Activated CD4-positive, alpha-beta T cell treated with anti-CD3 and anti-CD28 coated beads for 36 hours (primary cell): ENCODE measurements around the gene MYBL2. TPM values are rescaled to one million over a fixed set of nuclear protein-coding genes. Genes with fewer than 3 reads are reported as not detected.

ENCODE experiments used
- ATAC-seq: fragments of 200-7000 bp; cut with Tn5 transposase; one replicate; pipeline ENCODE4 v1.10.0; 2021; ENCODE audit warnings: mild to moderate bottlenecking, moderate library complexity
- CTCF ChIA-PET: fragments of 350-600 bp; sonication (Branson Sonifier 250); formaldehyde crosslinking; loops from one replicate; lab custom pipeline; 2021; ENCODE audit warnings: antibody characterized with exemption; lab: Charles Lee
- POLR2A ChIA-PET: fragments of 350-600 bp; sonication (Branson Sonifier 250); formaldehyde crosslinking; loops from one replicate; lab custom pipeline; 2021; ENCODE audit warnings: antibody characterized with exemption, inconsistent platforms; lab: Charles Lee
- DNase-seq: peaks from one replicate; pipeline ENCODE4 v3.0.0-alpha.2; 2020
- H3K27ac Mint-ChIP-seq: one replicate; pipeline ENCODE4 v1.8.0; 2021; ENCODE audit warnings: mixed read lengths
- H3K27me3 Mint-ChIP-seq: one replicate; pipeline ENCODE4 v1.8.0; 2021; ENCODE audit warnings: mixed read lengths
- H3K36me3 Mint-ChIP-seq: one replicate; pipeline ENCODE4 v1.8.0; 2021; ENCODE audit warnings: low read depth, mixed read lengths
- H3K4me1 Mint-ChIP-seq: one replicate; pipeline ENCODE4 v1.8.0; 2021; ENCODE audit warnings: mixed read lengths
- H3K4me3 Mint-ChIP-seq: one replicate; pipeline ENCODE4 v1.8.0; 2021; ENCODE audit warnings: mild to moderate bottlenecking, moderate library complexity, mixed read lengths
- H3K9me3 Mint-ChIP-seq: one replicate; pipeline ENCODE4 v1.8.0; 2021; ENCODE audit warnings: low read depth, mixed read lengths
- intact Hi-C, 2 experiments: fragments of 100-400 bp; cut with DNase I in 1 of 2; cut with micrococcal nuclease in 1 of 2; formaldehyde crosslinking; loops; one replicate each; pipeline versions ENCODE4 v1.14.2 to v1.15.1; 2022 to 2024; cut with DNase I, micrococcal nuclease
- total RNA-seq, 2 experiments: library from RNA; stranded (reverse); gene quantifications; one replicate each; pipeline ENCODE4 v1.2.3, GENCODE V29; 2021

MYBL2 gene
- total RNA-seq, 2 experiments from 2014 or later: 99.8 to 113 TPM

- Mint-ChIP-seq H3K36me3 (peaks cover 9% of the 10 kb centered on the region), H3K4me1 (peaks cover 46% of the 10 kb centered on the region), H3K9me3 (peaks cover 6% of the 10 kb centered on the region), H3K27ac (no peak overlapping the region), H3K4me3 (no peak overlapping the region), H3K27me3 (no peaks in the 10 kb centered on the region)
- DNase-seq: no peak
- POLR2A ChIA-PET: no interaction called here
- no peak for ATAC-seq
- CTCF ChIA-PET: no interaction called here
- intact Hi-C loops: no loop called here
These were observed 56.8 kb downstream of the MYBL2 start for GRCh38 chr20:43723735-43724134.

- Mint-ChIP-seq H3K4me3 (no peak overlapping the region), H3K27me3 (no peaks in the 10 kb centered on the region), H3K4me1 (peaks cover 46% of the 10 kb centered on the region), H3K36me3 (peaks cover 7% of the 10 kb centered on the region), H3K27ac (no peak overlapping the region), H3K9me3 (peaks cover 6% of the 10 kb centered on the region)
- CTCF ChIA-PET: no interaction called here
- no peak for ATAC-seq
- DNase-seq: no peak
- intact Hi-C loops: no loop called here
- POLR2A ChIA-PET: no interaction called here
These were observed 57.5 kb downstream of the MYBL2 start for GRCh38 chr20:43724383-43724782.

DNA sequence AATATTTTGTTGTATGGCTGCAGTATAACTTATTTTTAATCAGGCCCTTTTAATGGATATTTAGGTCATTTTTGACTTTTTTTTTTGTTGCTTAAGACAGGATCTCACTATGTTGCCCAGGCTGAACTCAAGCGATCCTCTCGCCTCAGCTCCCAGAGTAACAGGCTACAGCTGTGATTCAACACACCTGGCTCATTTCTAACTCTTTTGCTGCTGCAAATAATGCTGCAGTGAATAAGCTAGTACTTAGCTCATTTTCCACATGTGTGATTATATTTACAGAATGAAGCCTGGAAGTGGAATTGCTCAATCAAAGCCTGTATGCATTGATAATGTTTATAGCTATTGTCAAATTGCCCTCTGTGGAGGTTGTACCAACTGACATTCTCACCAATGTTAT lies 58.8 kb downstream of the MYBL2 start:
- CTCF ChIA-PET: no interaction called here

DNA sequence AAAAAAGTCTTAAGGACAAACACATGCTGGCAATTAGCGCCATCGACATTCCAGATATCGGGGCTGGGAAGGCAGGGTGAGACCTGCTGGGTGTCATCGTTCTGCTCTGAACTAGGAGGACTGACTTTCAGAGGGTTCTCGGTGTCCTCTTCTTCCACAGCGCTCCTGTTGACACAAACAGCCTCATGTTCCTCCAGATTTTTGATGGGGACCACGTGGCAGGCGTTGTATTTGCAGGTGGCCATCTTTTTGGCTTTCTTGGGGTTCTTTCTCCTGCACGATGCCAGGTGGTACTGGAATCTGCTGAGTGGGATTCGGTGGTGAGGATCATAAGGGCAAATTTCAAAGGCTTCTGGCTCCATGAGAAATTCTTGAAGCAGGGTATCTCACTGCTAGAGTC lies 59.4 kb downstream of the MYBL2 start:
- CTCF ChIA-PET: no interaction called here
- ATAC-seq: no peak

More for the DNA sequence above, 58.8 kb downstream of the MYBL2 start:
- Mint-ChIP-seq H3K27me3 (no peaks in the 10 kb centered on the region), H3K4me1 (peaks cover 43% of the 10 kb centered on the region), H3K36me3 (no peaks in the 10 kb centered on the region), H3K27ac (no peak overlapping the region), H3K9me3 (peaks cover 3% of the 10 kb centered on the region), H3K4me3 (no peak overlapping the region)
- POLR2A ChIA-PET: no interaction called here
- intact Hi-C loops: no loop called here
- no peak for DNase-seq
- ATAC-seq: no peak

GRCh38 chr20:43726811-43727338 lies 60.0 kb downstream of the MYBL2 start, which contains the start of gene GTSF1L:
Gene GTSF1L, minus strand, starts transcription at chr20:43727002. Its CDS starts 308 bp downstream, at chr20:43726694.
- Mint-ChIP-seq H3K4me1 (peaks cover 36% of the 10 kb centered on the region), H3K27me3 (no peaks in the 10 kb centered on the region)

More for the DNA sequence above, 59.4 kb downstream of the MYBL2 start:
- intact Hi-C loops: no loop called here
- H3K4me3 Mint-ChIP-seq: no peak overlapping the region
- DNase-seq: no peak
- H3K36me3 Mint-ChIP-seq: no peaks in the 10 kb centered on the region
- no peak overlapping the region for H3K27ac Mint-ChIP-seq
- peaks cover 37% of the 10 kb centered on the region for H3K4me1 Mint-ChIP-seq
- H3K27me3 Mint-ChIP-seq: no peaks in the 10 kb centered on the region
- POLR2A ChIA-PET: no interaction called here
- H3K9me3 Mint-ChIP-seq: peaks cover 3% of the 10 kb centered on the region

GRCh38 chr20:43727980-43728590 lies 61.2 kb downstream of the MYBL2 start:
- Mint-ChIP-seq H3K36me3 (no peaks in the 10 kb centered on the region), H3K27me3 (no peaks in the 10 kb centered on the region), H3K9me3 (peaks cover 3% of the 10 kb centered on the region), H3K4me1 (peaks cover 31% of the 10 kb centered on the region), H3K27ac (no peak overlapping the region), H3K4me3 (no peak overlapping the region)
- ATAC-seq: no peak
- CTCF ChIA-PET: interaction anchor here (0.6 to 1.8 kb wide), 4 partner anchors 9 to 352 kb away, joined by 3 to 10 read pairs (median 4); no protein-coding TSS in a partner anchor
- POLR2A ChIA-PET: interaction anchor here (0.8 kb wide), 1 partner anchor 22 kb away, joined by 4 read pairs; no protein-coding TSS in a partner anchor
- DNase-seq: no peak
- intact Hi-C loops: no loop called here

More at GRCh38 chr20:43726811-43727338, 60.0 kb downstream of the MYBL2 start, which contains the start of gene GTSF1L:
- DNase-seq: no peak
- ChIA-PET POLR2A (interaction anchor here (0.5 kb wide), 1 partner anchor 153 kb away, joined by 5 read pairs; no protein-coding TSS in a partner anchor), CTCF (no interaction called here)
- no peak within 1 kb of the TSS for H3K27ac Mint-ChIP-seq
- intact Hi-C loops: no loop called here
- no peak within 1 kb of the TSS for H3K4me3 Mint-ChIP-seq
- peaks cover 3% of the 10 kb centered on the region for H3K9me3 Mint-ChIP-seq
- no peak for ATAC-seq
- no peaks in the 10 kb centered on the region for H3K36me3 Mint-ChIP-seq

- intact Hi-C loops: no loop called here
- H3K9me3 Mint-ChIP-seq: peaks cover 3% of the 10 kb centered on the region
- no peak for ATAC-seq
- no peaks in the 10 kb centered on the region for H3K27me3 Mint-ChIP-seq
- ChIA-PET CTCF (interaction anchor here (0.6 to 1.8 kb wide), 3 partner anchors 8 to 351 kb away, joined by 3 to 10 read pairs (median 5); no protein-coding TSS in a partner anchor), POLR2A (interaction anchor here (0.8 kb wide), 1 partner anchor 23 kb away, joined by 4 read pairs; no protein-coding TSS in a partner anchor)
- no peaks in the 10 kb centered on the region for H3K36me3 Mint-ChIP-seq
- DNase-seq: no peak
- no peak overlapping the region for H3K27ac Mint-ChIP-seq
- no peak overlapping the region for H3K4me3 Mint-ChIP-seq
- H3K4me1 Mint-ChIP-seq: peaks cover 34% of the 10 kb centered on the region
These were observed 61.9 kb downstream of the MYBL2 start for GRCh38 chr20:43728686-43729255.

GRCh38 chr20:43731469-43731868 lies 64.6 kb downstream of the MYBL2 start:
- ATAC-seq (no peak), DNase-seq (no peak)
- H3K27me3 Mint-ChIP-seq: no peaks in the 10 kb centered on the region
- no peak overlapping the region for H3K4me3 Mint-ChIP-seq
- peaks cover 3% of the 10 kb centered on the region for H3K9me3 Mint-ChIP-seq
- POLR2A ChIA-PET: no interaction called here
- CTCF ChIA-PET: interaction anchor here (0.7 kb wide), 1 partner anchor 343 kb away, joined by 3 read pairs; no protein-coding TSS in a partner anchor
- H3K27ac Mint-ChIP-seq: no peak overlapping the region
- peaks cover 35% of the 10 kb centered on the region for H3K4me1 Mint-ChIP-seq
- intact Hi-C loops: no loop called here
- H3K36me3 Mint-ChIP-seq: no peaks in the 10 kb centered on the region

DNA sequence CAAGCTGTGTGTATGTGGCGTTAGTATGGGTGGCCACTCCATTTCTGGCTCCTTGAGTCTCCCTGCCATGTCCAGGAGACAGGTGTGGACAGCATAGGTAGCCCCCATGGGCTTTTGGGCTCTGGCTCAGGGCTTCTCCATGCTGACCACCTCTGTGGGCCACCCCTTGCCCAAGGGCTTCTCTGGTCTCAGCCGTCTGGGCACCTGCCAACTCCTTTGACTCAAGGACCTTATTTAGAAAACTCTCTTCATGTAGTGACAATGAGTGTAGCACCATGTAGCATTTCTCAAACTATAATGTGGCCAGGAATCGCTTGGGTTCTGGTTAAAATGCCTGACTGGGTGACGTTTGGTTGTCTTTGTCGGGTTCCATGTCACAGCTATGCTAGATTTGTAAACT lies 65.0 kb downstream of the MYBL2 start:
- Mint-ChIP-seq H3K9me3 (peaks cover 3% of the 10 kb centered on the region), H3K27ac (no peak overlapping the region), H3K4me1 (peaks cover 39% of the 10 kb centered on the region), H3K36me3 (no peaks in the 10 kb centered on the region), H3K4me3 (no peak overlapping the region), H3K27me3 (no peaks in the 10 kb centered on the region)
- ChIA-PET CTCF (no interaction called here), POLR2A (no interaction called here)
- ATAC-seq: no peak
- DNase-seq: no peak
- intact Hi-C loops: no loop called here

- ChIA-PET POLR2A (interaction anchor here (0.5 to 1.2 kb wide), 6 partner anchors 14 to 279 kb away, joined by 3 to 5 read pairs (median 4); partner anchors contain the start of gene SRSF6), CTCF (interaction anchor here (1.1 to 2.2 kb wide), 3 partner anchors 9 to 14 kb away, joined by 4 to 18 read pairs (median 5); no protein-coding TSS in a partner anchor)
- ATAC-seq (peak; percentile 94), DNase-seq (peak; percentile 75)
- no peaks in the 10 kb centered on the region for H3K36me3 Mint-ChIP-seq
- H3K27me3 Mint-ChIP-seq: no peaks in the 10 kb centered on the region
- intact Hi-C loops: loop anchor here in 1 of 2 experiments (1.0 kb wide), 1 partner anchor 15 kb away; no protein-coding TSS in a partner anchor
- H3K9me3 Mint-ChIP-seq: no peaks in the 10 kb centered on the region
- peaks cover 27% of the 10 kb centered on the region for H3K4me1 Mint-ChIP-seq
- H3K27ac Mint-ChIP-seq: peak overlapping the region; percentile 9
- H3K4me3 Mint-ChIP-seq: no peak overlapping the region
These were observed 69.8 kb downstream of the MYBL2 start for GRCh38 chr20:43736588-43737158.

DNA sequence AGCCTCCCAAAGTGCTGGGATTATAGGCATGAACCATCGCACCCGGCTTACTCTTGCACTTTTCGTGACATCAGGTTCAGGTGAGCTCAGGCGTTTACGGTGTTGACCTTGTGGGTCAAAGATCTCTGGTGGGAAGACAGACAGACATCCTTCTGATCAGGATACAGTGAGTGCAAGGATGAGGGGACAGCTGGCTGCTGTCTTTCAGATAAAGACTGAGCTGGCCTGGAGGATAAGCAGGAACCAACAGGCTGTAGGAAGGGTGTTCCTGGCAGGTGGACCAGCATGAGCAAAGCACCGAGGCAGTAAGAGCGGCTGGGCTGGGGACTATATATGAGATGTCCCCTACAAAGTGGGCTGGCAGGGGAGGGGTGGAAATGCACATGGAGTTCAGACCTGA lies 71.0 kb downstream of the MYBL2 start:
- POLR2A ChIA-PET: interaction anchor here (0.6 kb wide), 1 partner anchor 89 kb away, joined by 3 read pairs; no protein-coding TSS in a partner anchor
- H3K4me3 Mint-ChIP-seq: no peak overlapping the region
- H3K27ac Mint-ChIP-seq: no peak overlapping the region
- CTCF ChIA-PET: interaction anchor here (0.8 to 2.2 kb wide), 2 partner anchors 13 to 345 kb away, joined by 3 to 18 read pairs; no protein-coding TSS in a partner anchor
- peaks cover 22% of the 10 kb centered on the region for H3K4me1 Mint-ChIP-seq
- H3K9me3 Mint-ChIP-seq: no peaks in the 10 kb centered on the region
- H3K36me3 Mint-ChIP-seq: no peaks in the 10 kb centered on the region
- DNase-seq (no peak), ATAC-seq (no peak)
- H3K27me3 Mint-ChIP-seq: no peaks in the 10 kb centered on the region
- intact Hi-C loops: no loop called here
